Medulla oblongata (tissue), 1 donor: ENCODE measurements around the gene GINS1.

Experiments
- DNase-seq: peaks from one replicate; pipeline ENCODE4 v3.0.0-alpha.2; 2015; ENCODE audit errors: extremely low spot score

Gene GINS1

GRCh38 chr20:25407311-25408169 is at the start of gene GINS1:
GINS1 (plus strand) TSS chr20:25407673; CDS start chr20:25407821, 148 bp downstream.
- DNase-seq, result peak; percentile 84

- DNase-seq, result peak; percentile 44
These were observed 46.7 kb upstream of the GINS1 start for GRCh38 chr20:25360631-25361286.

GRCh38 chr20:25361287-25361683 is 46.2 kb upstream of the GINS1 start:
- no peak for DNase-seq

- no peak for DNase-seq
These were observed 43.2 kb upstream of the GINS1 start for GRCh38 chr20:25364180-25364788.

GRCh38 chr20:25364879-25365699 is 42.4 kb upstream of the GINS1 start:
- DNase-seq, result no peak

GRCh38 chr20:25368526-25368925 is 38.9 kb upstream of the GINS1 start:
- no peak for DNase-seq

- no peak for DNase-seq
These were observed 38.5 kb upstream of the GINS1 start for GRCh38 chr20:25368976-25369375.

GRCh38 chr20:25369529-25369928 is 37.9 kb upstream of the GINS1 start:
- no peak for DNase-seq

- DNase-seq, result no peak
These were observed 37.5 kb upstream of the GINS1 start for GRCh38 chr20:25369971-25370370.

- DNase-seq, result no peak
These were observed 34.7 kb upstream of the GINS1 start for GRCh38 chr20:25372584-25373336.

GRCh38 chr20:25374842-25375241 is 32.6 kb upstream of the GINS1 start:
- DNase-seq, result no peak

- peak; percentile 69 for DNase-seq
These were observed 31.2 kb upstream of the GINS1 start for GRCh38 chr20:25376236-25376635.

- no peak for DNase-seq
These were observed 30.6 kb upstream of the GINS1 start for GRCh38 chr20:25376886-25377285.

GRCh38 chr20:25378189-25378883 is 29.1 kb upstream of the GINS1 start:
- DNase-seq, result no peak

- no peak for DNase-seq
These were observed 28.4 kb upstream of the GINS1 start for GRCh38 chr20:25378884-25379733.

GRCh38 chr20:25380945-25381614 is 26.4 kb upstream of the GINS1 start:
- no peak for DNase-seq

- DNase-seq, result no peak
These were observed 24.6 kb upstream of the GINS1 start for GRCh38 chr20:25382704-25383370.

GRCh38 chr20:25389401-25389857 is 18.0 kb upstream of the GINS1 start:
- DNase-seq, result peak; percentile 52
